KG1 (cell line): ENCODE data around the gene SF3B1.
"Not testable (repeated sequence)": the region's sequence is repeated elsewhere in the genome, so short reads cannot be mapped to it uniquely, and the experiment has no call there.

Source experiments
- DNase-seq: peaks from one replicate; lab custom pipeline; 2025; lab: John Stamatoyannopoulos, UW

The SF3B1 gene

DNA sequence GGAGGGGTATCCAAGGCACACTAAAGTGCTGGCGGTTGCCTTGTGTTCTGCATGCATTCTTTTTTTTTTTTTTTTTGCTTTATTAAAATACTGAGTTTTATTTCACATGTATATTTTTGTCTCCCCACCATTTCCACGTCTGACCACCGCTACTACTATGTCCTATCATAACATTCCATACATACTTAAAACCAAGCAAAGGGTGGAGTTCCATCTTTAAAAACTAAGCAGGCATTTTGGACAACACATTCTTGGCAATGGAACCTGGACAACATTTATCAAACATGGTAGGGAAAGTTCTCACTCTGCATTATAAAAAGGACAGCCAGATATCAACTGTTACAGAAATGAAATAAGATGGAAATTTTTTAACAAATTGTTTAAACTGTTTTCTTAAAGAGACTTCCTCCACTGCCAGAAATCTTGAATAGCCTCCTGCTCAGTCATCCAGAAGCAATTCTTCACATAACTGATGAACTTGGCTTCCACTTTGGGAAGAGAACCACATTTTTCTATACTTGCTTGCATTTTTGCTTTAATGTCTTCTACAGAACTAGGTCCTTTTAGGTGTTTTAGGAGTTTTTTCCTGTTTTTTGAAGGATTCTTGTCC lies 55.4 kb downstream of the SF3B1 start:
- DNase-seq, result not testable (repeated sequence)

DNA sequence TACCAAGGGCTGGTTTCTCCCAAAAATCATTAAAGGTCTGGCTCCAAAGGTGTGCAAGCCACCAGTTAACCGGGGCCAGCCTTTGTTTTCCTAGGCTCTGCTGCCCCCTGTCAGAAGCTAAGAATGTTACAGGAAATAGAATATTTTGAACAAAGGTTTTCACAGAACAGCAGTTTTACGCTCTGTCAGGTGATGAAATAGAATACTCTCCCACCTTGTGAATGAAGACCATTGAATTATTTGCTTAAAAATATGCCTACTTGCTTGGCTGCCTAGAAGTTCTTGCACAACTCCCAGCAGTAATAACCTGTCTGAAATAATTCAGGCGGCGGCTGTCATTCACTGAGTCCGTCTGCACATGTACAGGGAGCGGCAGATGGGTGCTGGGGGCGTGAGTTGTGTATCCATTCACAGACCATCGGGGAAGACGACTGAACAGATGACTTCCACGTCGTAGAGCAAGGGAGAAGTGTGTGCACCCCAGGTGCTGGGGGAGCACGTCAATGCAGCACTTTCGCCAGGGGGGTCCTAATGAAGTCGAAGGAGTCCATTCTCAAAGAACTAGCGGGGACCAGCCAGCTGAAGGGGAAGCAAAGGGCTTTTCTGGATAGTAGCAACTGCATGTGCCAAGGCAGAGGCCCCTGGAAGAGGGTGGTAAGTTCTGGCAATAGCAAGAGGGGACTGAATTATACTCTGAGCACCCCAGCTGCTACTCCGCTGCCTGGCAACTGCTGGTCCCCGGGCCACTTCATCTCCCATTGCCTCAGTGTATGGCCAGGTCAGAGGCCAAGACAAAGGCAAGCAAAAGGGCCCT lies 56.1 kb downstream of the SF3B1 start:
- DNase-seq, result no peak

DNA sequence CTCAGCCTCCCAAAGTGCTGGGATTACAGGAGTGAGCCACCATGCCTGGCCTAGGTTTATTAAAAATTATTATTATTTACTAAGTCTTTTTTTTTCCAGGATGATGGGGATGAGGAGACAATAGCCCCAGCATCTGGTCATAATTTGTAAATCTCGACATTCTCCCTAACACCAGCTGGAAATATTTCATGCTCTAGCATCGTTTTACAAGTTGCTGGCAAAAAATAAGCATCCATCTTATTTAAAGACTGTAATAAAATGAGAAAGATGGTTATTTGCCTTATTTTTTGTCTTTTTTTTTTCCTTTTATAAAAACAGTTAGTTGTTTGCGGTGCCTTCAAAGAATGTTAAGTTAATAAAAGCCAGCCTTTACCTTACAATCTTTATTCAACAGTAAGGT lies 56.7 kb downstream of the SF3B1 start:
- no peak for DNase-seq

DNA sequence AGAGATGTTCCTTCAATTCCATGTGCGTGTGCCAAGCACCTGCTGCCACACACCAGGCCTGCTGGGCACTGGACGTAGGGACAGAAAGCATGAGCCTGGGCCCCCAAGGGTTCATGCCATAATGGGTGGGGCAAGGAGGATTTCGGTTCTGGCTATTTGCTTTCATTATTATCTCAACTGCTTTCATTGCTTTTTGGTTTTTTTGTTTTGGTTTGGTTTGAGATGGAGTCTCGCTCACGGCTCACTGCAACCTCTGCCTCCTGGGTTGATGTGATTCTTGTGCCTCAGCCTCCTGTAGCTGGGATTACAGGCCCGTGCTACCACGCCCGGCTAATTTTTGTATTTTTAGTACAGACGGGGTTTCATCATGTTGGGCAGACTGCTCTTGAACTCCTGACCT lies 57.2 kb downstream of the SF3B1 start:
- DNase-seq, result no peak

DNA sequence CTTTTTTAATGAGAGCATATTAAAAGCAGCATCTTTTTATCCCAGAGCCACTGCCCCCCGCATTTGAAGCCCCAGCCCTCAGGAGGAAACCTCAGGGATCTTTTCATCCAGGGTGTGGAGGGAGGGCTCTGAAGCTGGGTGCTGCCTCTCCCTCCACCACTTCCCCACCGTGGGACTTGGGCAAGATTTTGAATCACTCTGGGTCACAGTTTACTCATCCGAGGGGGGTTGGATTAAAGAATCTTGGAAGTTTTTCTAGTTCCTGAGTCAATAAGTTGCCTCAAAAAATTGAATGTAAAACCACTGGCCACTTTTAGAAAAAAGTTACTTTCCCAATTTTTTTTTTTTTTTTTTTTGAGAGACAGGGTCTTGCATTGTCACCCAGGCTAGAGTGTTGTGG lies 62.2 kb downstream of the SF3B1 start:
- no peak for DNase-seq

DNA sequence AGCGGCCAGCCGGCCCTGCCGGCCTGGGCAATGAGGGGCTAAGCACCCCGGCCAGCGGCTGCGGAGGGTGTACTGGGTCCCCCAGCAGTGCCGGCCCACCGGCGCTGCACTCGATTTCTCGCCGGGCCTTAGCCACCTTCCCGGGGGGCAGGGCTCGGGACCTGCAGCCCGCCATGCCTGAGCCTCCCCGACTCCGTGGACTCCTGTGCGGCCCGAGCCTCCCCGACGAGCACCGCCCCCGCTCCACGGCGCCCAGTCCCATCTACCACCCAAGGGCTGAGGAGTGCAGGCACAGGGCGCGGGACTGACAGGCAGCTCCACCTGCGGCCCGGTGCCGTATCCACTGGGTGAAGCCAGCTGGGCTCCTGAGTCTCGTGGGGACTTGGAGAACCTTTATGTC lies 64.2 kb downstream of the SF3B1 start:
- not testable (repeated sequence) for DNase-seq

DNA sequence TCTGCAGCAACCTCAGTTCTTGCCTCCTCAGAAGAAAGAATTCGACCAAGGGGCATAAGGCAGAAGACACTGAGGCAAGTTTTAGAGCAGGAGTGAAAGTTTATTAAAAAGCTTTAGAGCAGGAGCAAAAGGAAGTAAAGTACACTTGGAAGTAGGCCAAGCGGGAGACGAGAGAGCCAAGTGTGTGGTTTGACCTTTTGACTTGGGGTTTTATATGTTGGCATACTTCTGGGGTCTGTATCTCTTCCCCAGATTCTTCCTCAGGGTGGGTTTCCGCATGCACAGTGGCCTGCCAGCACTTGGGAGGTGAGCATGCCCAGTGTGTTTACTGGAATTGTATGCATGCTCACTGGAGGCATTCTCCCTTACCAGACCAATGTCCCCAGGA lies 64.9 kb downstream of the SF3B1 start:
- peak; percentile 33 for DNase-seq

DNA sequence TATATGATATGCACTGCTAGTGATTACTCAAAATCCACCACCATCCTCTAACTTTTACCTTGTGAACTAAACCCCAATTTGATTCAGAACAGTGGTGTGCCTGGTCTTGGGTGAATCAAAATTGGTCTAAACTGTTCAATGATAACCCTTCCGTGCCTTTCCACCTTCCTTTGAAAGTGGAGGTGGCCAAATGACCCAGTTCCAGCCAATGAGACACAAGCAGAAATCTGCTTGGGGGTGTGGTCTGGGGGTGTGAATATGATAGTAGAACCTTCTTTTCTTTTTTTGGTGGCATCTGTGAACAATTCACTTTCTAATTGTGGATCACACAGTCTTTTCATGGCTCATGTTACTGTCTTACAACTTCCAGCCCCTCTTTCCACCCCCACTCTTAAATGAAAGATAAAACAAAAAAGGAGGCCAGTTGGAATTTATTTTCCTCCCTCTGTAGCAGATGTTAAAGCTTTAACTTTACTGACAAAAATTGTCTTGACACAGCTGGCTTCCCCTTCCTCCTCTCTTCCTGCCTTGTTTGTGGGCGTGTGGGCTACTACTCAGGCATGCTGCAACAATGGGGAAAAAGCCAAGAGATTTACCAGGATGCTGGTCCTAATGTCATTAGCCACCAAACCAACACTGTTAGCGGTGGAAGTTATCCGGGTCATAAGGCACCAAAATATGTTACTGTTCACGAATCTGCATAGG lies 65.4 kb downstream of the SF3B1 start:
- no peak for DNase-seq

DNA sequence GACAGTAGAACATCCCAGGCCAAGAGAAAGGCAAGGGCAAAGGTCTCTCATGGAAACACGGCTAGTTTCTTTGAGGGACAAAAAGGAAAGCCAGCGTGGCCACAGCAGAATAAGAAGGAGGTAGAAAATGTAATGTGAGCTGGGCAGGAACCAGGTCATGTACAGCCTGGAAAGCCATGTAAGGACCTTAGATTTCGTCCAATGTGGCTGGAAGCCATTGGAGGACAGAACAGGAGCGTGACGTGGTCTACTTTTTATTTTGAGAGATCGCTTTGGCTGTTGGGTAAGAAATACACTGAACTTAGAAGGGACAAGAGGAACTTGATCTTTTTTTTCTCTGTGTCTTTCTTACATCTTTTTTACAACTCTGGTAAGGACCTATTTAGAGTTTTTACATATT lies 66.4 kb downstream of the SF3B1 start:
- DNase-seq, result no peak

DNA sequence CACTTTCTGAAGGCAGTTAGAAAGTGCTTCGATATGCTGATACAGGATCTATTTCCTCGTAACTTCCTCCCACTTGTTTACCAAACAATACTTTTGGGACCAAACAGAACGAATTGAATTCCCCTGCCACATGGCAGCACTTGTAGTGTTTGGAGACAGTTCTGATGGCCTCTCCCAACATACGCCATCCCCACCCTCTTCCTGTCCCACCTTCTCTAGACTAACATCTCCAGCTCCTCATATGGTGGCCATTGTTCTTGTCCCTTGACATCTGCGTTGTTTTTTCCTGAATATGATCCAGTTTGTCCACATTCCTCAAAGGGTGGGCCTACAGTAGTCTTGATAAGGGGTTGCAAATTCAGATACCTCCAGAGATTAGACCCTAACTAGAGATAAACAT lies 70.8 kb downstream of the SF3B1 start:
- no peak for DNase-seq

DNA sequence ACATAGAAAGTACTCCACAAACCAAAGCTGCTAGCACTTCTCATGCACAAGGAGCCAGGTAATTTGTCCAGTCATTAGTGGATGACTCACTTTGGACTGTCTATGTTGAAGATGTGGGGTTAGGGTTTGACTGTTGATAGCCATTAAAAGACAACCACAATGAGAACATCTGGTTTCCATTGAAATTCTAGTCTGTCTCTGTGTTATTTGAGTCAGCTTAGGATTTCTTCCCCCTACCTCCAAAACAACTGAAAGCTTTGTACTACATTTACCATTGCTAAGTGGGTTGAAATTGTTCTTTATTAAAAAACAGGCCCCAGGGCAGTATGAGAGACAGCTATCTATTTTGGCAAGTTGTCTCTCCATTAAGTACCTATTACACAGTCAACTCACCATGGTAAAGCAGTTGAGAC lies 74.1 kb downstream of the SF3B1 start:
- DNase-seq, result no peak

DNA sequence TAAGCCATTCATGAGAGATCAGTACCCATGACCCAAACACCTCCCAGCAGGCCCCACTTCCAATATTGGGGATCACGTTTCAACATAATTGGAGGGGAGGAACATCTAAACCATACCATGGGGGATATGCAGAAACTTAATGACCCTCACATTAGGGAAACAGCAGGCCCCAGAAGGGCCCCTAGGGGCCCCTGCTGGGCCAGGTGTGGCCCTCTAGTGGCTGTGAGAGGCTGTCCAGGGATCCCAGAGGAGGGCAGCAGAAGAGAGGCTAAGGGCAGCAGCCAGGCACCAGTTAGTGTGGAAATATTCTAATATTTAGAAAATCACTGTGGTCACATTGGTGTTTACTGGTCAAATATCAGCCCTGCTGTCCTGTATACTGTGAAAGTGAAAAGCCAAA lies 75.0 kb downstream of the SF3B1 start:
- no peak for DNase-seq

DNA sequence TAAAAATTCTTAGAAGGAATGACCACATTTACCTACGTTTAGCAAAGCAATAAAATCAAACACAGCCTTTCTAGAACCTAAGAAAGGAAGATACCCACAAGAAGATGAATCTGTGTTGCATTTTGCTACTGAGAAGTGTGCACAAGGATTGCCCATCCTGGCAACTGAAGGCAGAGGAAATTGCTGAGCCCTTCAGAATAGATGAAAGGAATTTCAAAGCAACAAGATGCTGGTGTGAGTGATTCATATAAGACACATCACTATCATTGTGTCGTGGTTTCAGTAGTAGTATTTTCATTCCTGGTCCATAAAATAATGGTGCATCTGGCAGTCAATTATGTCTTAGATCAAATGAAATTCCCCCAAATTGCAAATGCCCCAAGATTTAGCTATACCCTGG lies 75.9 kb downstream of the SF3B1 start:
- DNase-seq, result no peak

DNA sequence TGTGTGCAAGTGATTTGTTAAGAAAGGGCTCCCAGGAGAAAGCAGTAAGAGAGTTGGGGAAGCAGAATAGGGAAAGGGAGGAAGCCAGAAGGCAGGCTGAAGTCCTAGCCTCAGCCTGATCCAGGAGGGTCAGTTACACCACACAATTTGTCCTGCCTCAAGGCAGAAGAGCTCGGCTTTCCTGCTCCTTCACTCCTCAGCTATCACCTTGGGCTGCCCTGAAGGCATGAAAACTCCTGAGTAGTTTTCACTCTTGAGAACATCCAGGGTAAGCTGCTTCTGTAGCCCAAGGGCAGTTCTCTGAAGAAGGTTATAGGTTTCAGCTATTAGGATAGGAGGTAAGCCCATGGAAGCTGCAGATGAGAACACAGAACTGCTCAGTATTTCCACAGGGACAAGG lies 76.8 kb downstream of the SF3B1 start:
- no peak for DNase-seq

DNA sequence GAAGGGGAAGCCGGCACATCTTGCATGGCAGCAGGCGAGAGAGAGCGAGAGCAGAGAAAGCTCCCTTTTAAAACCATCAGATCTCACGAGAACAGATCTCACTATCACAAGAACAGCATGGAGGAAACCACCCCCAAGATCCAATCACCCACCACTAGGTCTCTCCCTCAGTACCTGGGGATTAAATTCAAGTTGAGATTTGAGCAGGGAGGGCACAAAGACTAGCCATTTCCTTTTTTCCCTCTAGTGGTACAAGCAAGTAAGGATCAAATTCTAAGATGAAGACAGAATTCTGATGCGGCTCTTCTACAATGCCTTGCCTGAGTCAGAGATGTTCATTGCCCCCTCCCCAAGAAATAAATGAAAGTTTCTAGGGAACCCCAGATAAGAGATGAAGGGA lies 78.7 kb downstream of the SF3B1 start:
- DNase-seq, result no peak

DNA sequence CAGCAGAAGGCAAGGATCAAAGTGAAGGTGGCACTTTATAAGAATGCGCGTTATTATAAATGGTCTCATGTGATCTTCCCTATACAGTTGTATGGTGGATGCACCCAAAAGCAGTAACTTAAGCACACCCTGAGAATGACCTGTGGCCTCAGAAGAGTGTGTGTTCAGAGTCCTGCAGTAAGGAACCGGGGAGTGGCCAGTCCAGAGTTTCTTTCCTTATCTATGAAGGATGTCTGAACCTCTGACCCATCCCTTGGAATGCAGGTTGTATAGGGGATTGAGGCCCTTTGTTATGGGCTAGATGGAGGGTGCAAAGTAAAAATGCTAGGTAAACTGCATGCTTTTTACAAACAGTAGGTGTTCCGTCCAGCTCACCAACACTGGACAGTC lies 80.7 kb downstream of the SF3B1 start:
- no peak for DNase-seq

DNA sequence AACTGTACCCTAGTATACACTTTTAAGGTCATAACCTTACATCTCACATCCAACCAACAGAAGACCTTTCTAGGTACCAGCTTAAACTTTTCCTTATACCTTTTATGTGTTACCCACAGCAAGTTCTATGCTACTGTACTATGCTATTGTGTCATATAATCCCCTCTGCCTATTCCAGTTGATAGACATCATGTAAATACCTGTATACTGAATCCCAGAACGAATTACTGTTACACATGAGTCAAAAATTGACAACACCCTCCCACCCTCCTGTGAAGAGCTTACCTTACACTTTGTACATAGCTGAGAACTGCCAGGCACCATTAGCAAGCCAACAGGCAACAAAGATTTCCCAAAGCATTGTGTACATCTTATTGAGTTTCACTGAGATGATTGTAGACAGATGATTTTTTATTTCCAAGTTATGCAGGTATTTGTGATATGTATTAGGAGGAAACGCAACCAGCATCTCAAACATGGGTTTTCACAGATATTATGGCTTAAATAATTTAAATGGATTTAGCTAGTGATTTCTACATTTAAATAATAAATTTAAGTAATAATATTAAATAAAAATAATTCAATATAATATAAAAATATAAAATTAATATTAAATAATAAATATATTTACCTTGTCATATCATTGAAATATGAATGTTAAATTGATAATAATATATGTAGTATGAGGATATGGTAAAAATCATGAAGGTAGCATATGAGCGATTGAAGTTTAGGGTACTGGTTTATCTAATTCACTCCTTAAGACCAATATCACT lies 81.2 kb downstream of the SF3B1 start:
- DNase-seq, result no peak

DNA sequence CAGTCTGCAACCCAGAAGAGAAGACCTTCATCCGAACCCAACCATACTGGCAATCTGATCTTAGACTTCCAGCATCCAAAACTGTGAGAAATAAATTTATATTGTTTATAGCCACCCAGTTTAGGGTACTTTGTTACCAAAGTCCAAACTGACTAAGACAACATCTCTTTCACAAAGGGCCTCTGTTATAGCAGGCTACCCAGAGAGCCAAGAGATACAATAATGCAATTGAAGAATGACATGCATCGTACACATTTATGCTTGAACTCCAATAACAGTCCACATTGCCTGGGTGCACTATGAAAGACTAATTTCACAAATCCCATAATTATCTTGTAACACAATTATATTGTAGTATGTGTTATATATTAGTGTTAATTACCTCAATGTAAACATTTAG lies 85.1 kb downstream of the SF3B1 start:
- no peak for DNase-seq

DNA sequence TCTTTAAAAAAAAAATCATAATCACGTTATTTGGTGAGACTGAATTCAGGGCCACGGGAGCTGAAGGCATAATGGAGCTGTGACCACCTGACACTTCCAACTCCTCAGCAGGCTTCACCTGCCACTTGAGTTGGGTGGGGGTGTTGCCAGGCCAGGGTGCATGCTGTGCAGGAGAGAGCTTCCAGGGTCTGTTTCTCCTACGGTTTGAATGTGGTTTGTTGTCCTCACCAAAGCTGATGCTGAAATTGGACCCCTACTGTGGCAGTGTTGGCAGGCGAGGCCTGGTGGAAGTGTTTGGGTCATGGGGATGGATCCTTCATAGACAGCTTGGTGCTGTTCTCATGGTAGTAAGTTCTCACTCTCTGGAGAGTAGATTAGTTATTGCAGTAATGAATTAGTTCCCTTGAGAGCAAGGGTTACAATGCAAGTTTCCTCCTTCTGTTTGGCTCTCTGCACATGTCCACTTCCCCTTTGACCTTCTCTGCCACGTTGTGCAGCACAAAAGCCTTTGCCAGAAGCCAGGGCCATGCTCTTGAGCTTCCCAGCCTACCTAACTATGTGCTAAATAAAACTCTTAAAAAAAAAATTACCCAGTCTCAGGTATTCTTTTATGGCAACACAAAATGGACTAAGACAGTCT lies 86.0 kb downstream of the SF3B1 start:
- DNase-seq, result no peak

DNA sequence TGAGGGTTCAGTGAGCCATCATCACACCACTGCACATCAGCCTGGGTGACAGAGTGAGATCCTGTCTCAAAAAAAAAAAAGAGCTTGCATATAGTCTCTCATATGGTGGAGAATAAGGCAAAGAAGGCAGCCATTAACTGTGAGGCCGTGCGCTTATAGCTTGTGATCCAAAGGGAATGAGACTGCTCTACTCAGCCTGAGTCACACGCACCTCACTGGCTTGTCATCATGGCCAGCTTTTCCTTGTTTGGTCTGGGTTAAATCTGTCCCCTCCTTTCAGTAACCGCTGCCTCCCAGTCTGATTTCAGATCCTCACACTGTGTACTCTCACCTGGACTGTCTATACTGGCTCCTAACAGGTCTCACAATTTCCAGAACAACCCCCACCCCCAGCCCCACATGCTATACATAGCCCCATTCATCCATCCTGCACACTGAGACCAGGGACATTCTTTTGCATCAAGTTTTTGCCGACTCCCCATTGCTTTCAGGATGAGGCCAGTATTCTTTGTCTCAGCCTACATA lies 88.9 kb downstream of the SF3B1 start:
- no peak for DNase-seq

DNA sequence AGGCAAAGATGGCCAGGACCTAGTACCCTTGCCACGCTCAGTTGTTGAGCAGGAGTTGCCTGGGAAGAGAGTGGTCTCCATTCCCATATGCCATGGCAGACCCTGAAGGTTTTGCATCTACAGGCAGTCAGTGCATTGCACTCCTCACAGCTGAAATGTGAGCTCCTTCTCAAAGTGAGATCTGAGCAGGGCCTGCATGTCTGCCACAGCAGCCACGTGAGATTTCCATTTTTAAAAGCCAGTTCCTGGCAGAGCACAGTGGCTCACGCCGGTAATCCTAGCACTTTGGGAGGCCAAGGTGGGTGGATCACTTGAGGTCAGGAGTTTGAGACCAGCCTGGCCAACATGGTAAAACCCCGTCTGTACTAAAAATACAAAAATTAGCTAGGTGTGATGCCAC lies 90.9 kb downstream of the SF3B1 start:
- DNase-seq, result not testable (repeated sequence)

DNA sequence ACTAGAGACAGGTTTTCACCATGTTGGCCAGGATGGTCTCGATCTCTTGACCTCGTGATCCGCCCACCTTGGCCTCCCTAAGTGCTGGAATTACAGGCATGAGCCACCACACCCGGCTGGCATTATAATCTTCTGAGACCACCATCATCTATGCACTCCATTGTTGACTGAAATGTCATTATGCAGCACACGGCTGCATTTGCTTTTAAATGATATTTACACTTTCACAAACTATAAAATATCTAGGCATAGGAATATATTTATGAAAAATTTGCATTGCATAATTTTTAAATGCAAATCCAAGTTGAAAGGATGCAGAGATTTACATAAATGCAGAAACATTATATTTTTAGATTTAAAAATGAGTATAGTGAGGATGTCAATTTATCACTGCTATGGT lies 94.2 kb downstream of the SF3B1 start:
- no peak for DNase-seq
